OCI-LY7 (cell line): ENCODE results near the gene DMC1. TPM values are rescaled to one million over a fixed set of nuclear protein-coding genes. Genes with fewer than 3 reads are reported as not detected.

Source experiments
- BruUV-seq: library from RNA; stranded (reverse); fragments of 400-500 nt; replicated peaks from 2 replicates; lab custom pipeline; 2021; lab: Mats Ljungman, UMichigan
- CTCF ChIA-PET: fragments of 300-600 bp; sonication (Branson Sonifier 250); formaldehyde crosslinking; loops from one replicate; lab custom pipeline; 2022; ENCODE audit warnings: antibody characterized with exemption; ENCODE audit not compliant: unreplicated experiment; lab: Charles Lee
- POLR2A ChIA-PET: fragments of 300-600 bp; sonication (Branson Sonifier 250); formaldehyde crosslinking; loops from one replicate; lab custom pipeline; 2022; ENCODE audit warnings: antibody characterized with exemption; lab: Charles Lee
- DNase-seq: peaks from one replicate; pipeline ENCODE4 v3.0.0-alpha.2; 2015; ENCODE audit warnings: low spot score
- H2AFZ ChIP-seq: fragments of 200-600 bp; sonication (generic), shearing (Covaris generic); 2 replicates; pipeline ENCODE4 v1.6.1; 2014; ENCODE audit warnings: mild to moderate bottlenecking, antibody characterized with exemption, low read length, moderate library complexity
- H3K27ac ChIP-seq: fragments of 200-600 bp; sonication (generic); 2 replicates; pipeline ENCODE4 v1.5.1; 2014; ENCODE audit warnings: mixed run types, low read depth, mild to moderate bottlenecking, moderate library complexity, low read length, inconsistent platforms; ENCODE audit not compliant: poor library complexity, severe bottlenecking
- H3K36me3 ChIP-seq: fragments of 200-600 bp; sonication (generic); 2 replicates; pipeline ENCODE4 v1.6.1; 2014; ENCODE audit warnings: mild to moderate bottlenecking, antibody characterized with exemption, low read length, moderate library complexity, mixed read lengths; ENCODE audit not compliant: insufficient read depth
- H3K4me1 ChIP-seq: fragments of 200-600 bp; sonication (generic); 2 replicates; pipeline ENCODE4 v1.5.1; 2014; ENCODE audit warnings: mild to moderate bottlenecking, low read length; ENCODE audit not compliant: insufficient read depth, poor library complexity, severe bottlenecking
- H3K4me2 ChIP-seq: fragments of 200-600 bp; sonication (generic); 2 replicates; pipeline ENCODE4 v1.6.1; 2014; ENCODE audit warnings: mild to moderate bottlenecking, low read length
- H3K4me3 ChIP-seq: fragments of 200-600 bp; sonication (generic); 2 replicates; pipeline ENCODE4 v1.5.1; 2014; ENCODE audit warnings: mild to moderate bottlenecking, low read depth, low read length; ENCODE audit not compliant: poor library complexity, severe bottlenecking
- H3K79me2 ChIP-seq: fragments of 200-600 bp; sonication (generic); 2 replicates; pipeline ENCODE4 v1.6.1; 2016; ENCODE audit warnings: low read depth, mild to moderate bottlenecking, low read length, moderate library complexity, mixed read lengths; ENCODE audit not compliant: insufficient read depth
- H3K9me2 ChIP-seq: fragments of 200-600 bp; sonication (generic); 2 replicates; pipeline ENCODE4 v1.6.1; 2016; ENCODE audit warnings: mild to moderate bottlenecking, low read length, mixed read lengths; ENCODE audit not compliant: insufficient read depth
- H3K9me3 ChIP-seq: fragments of 200-600 bp; sonication (generic); 2 replicates; pipeline ENCODE4 v1.6.1; 2014; ENCODE audit warnings: mild to moderate bottlenecking, mixed run types, low read length, mixed read lengths
- H4K20me1 ChIP-seq: fragments of 200-600 bp; sonication (generic); 2 replicates; pipeline ENCODE4 v1.6.1; 2014; ENCODE audit warnings: mild to moderate bottlenecking, antibody characterized with exemption, low read length, moderate library complexity, mixed read lengths; ENCODE audit not compliant: insufficient read depth
- CTCF ChIP-seq: fragments of 200-600 bp; sonication (generic); conservative IDR thresholded peaks from 2 replicates; pipeline ENCODE4 v1.5.1; 2014; ENCODE audit warnings: mild to moderate bottlenecking, antibody characterized with exemption, low read length, moderate library complexity, mixed read lengths
- EZH2phosphoT487 ChIP-seq: fragments of 200-600 bp; sonication (generic); IDR thresholded peaks from 2 replicates; pipeline ENCODE4 v1.6.1; 2018; ENCODE audit warnings: low read depth, borderline replicate concordance, mild to moderate bottlenecking, mixed run types, antibody characterized with exemption, low read length, moderate library complexity, mixed read lengths
- intact Hi-C: fragments of 100-400 bp; cut with micrococcal nuclease; formaldehyde crosslinking; loops from one replicate; pipeline ENCODE4 v1.10.0; 2022; ENCODE audit not compliant: unreplicated experiment
- total RNA-seq, 2 experiments: library from RNA; depleted of rRNA in 1 of 2; stranded (reverse); fragments of >200 nt in 1 of 2; shearing (Covaris generic) in 1 of 2; gene quantifications; 2 replicates each; pipeline ENCODE4 v1.2.3, GENCODE V29; 2014 to 2022

Gene DMC1
- total RNA-seq, 2 experiments from 2014 or later, result 40.6 to 44.3 TPM

DNA sequence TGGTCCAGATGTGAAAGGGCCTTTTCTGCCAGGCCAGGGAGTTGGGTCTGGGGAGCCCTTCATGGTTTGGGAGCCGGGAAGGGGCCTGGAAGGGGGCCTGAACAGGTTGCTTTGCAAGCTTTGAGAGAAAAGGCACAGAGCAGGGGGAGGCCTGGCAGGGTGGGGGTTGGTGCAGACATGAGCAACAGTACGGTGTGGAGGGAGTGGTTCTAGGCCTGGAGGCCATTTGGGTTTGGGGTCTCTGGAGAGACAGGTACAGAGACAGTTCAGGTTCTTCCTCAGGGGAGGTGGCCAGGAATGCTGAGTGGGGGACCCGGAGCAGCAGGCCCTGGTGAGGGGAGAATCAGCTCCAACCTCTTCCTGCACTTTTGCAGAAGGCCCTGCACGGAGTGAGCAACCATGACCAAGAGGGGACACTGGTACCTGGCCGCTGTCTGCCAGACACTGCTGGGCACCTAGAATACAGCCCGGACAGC lies 100.6 kb downstream of the DMC1 start:
- DNase-seq, result no peak
- Histone ChIP-seq H3K9me3 (no peaks in the 10 kb centered on the region), H2AFZ (no peak overlapping the region), H3K36me3 (no peaks in the 10 kb centered on the region), H3K9me2 (no peaks in the 10 kb centered on the region), H4K20me1 (no peaks in the 10 kb centered on the region), H3K27ac (no peak overlapping the region), H3K4me3 (no peak overlapping the region), H3K4me1 (peaks cover 8% of the 10 kb centered on the region), H3K4me2 (no peak overlapping the region), H3K79me2 (no peaks in the 10 kb centered on the region)
- intact Hi-C loops, result no loop called here
- ChIA-PET POLR2A (no interaction called here), CTCF (no interaction called here)
- BruUV-seq, result no TSS peak
- no peak for TF ChIP-seq EZH2phosphoT487
- no peak for TF ChIP-seq CTCF

Other genes starting within 250 kb of the DMC1 start
- not detected in 2 replicates for gene KCNJ4, start 115.0 kb downstream of the DMC1 start, total RNA-seq (2014; rRNA removed; shearing (Covaris generic))
- not detected in 2 replicates for gene KCNJ4, start 115.0 kb downstream of the DMC1 start, total RNA-seq (2022)
- gene KDELR3, start 102.1 kb downstream of the DMC1 start, total RNA-seq (2014; rRNA removed; shearing (Covaris generic)), result not detected in 2 replicates
- not detected in 2 replicates for gene KDELR3, start 102.1 kb downstream of the DMC1 start, total RNA-seq (2022)
- 626 and 667 TPM in 2 replicates for gene DDX17, start 63.9 kb downstream of the DMC1 start, total RNA-seq (2014; rRNA removed; shearing (Covaris generic))
- 505 and 508 TPM in 2 replicates for gene DDX17, start 63.9 kb downstream of the DMC1 start, total RNA-seq (2022)
- 0.16 and 0.23 TPM in 2 replicates for gene FAM227A, start 86.2 kb upstream of the DMC1 start, total RNA-seq (2014; rRNA removed; shearing (Covaris generic))
- 0.57 and 0.72 TPM in 2 replicates for gene FAM227A, start 86.2 kb upstream of the DMC1 start, total RNA-seq (2022)
- 3.5 and 10.5 TPM in 2 replicates for gene CBY1, start 86.5 kb upstream of the DMC1 start, total RNA-seq (2014; rRNA removed; shearing (Covaris generic))
- 12.8 and 15.1 TPM in 2 replicates for gene CBY1, start 86.5 kb upstream of the DMC1 start, total RNA-seq (2022)
- 51.8 and 61.7 TPM in 2 replicates for gene TOMM22, start 111.8 kb upstream of the DMC1 start, total RNA-seq (2014; rRNA removed; shearing (Covaris generic))
- gene TOMM22, start 111.8 kb upstream of the DMC1 start, total RNA-seq (2022), result 99.6 and 114 TPM in 2 replicates
- gene JOSD1, start 130.8 kb upstream of the DMC1 start, total RNA-seq (2014; rRNA removed; shearing (Covaris generic)), result 46.6 and 50.4 TPM in 2 replicates
- 54.7 and 56.3 TPM in 2 replicates for gene JOSD1, start 130.8 kb upstream of the DMC1 start, total RNA-seq (2022)
- gene GTPBP1, start 135.8 kb upstream of the DMC1 start, total RNA-seq (2014; rRNA removed; shearing (Covaris generic)), result 46.1 and 51.1 TPM in 2 replicates
- 95.0 and 97.5 TPM in 2 replicates for gene GTPBP1, start 135.8 kb upstream of the DMC1 start, total RNA-seq (2022)
- gene SUN2, start 185.8 kb upstream of the DMC1 start, total RNA-seq (2014; rRNA removed; shearing (Covaris generic)), result 59.1 and 67.6 TPM in 2 replicates
- 80.2 and 95.7 TPM in 2 replicates for gene SUN2, start 185.8 kb upstream of the DMC1 start, total RNA-seq (2022)
- 6.8 and 7.1 TPM in 2 replicates for gene DNAL4, start 224.0 kb upstream of the DMC1 start, total RNA-seq (2014; rRNA removed; shearing (Covaris generic))
- 6.4 and 6.6 TPM in 2 replicates for gene DNAL4, start 224.0 kb upstream of the DMC1 start, total RNA-seq (2022)